Raji (cell line): ENCODE data around the gene ILF3.

Experiments
- POLR2A ChIP-seq: IDR thresholded peaks from 2 replicates; pipeline ENCODE4 v1.6.1; 2011; ENCODE audit warnings: low read depth, low read length, control low read depth; ENCODE audit not compliant: insufficient read depth

The ILF3 gene

GRCh38 chr19:10653732-10654609 is at the start of gene ILF3:
ILF3 (plus strand) TSS chr19:10654346; CDS start chr19:10670606, 16,260 bp downstream.
- peak; percentile 96 for TF ChIP-seq POLR2A

GRCh38 chr19:10604460-10604980 is 49.6 kb upstream of the ILF3 start:
- TF ChIP-seq POLR2A, result peak; percentile 70

GRCh38 chr19:10611907-10612306 is 42.2 kb upstream of the ILF3 start:
- TF ChIP-seq POLR2A, result no peak

GRCh38 chr19:10612499-10613119 is 41.5 kb upstream of the ILF3 start:
- TF ChIP-seq POLR2A, result no peak

- TF ChIP-seq POLR2A, result no peak
Observed at GRCh38 chr19:10615429-10616023, 38.6 kb upstream of the ILF3 start.

- TF ChIP-seq POLR2A, result no peak
Observed at GRCh38 chr19:10617409-10618121, 36.6 kb upstream of the ILF3 start.

GRCh38 chr19:10618846-10619245 is 35.3 kb upstream of the ILF3 start:
- TF ChIP-seq POLR2A, result no peak

- TF ChIP-seq POLR2A, result no peak
Observed at GRCh38 chr19:10620786-10621185, 33.4 kb upstream of the ILF3 start.

GRCh38 chr19:10621966-10622365 is 32.2 kb upstream of the ILF3 start:
- no peak for TF ChIP-seq POLR2A

- TF ChIP-seq POLR2A, result no peak
Observed at GRCh38 chr19:10624585-10624984, 29.6 kb upstream of the ILF3 start.

GRCh38 chr19:10625003-10625761 is 29.0 kb upstream of the ILF3 start, which contains the start of gene SLC44A2:
SLC44A2 (plus strand) TSS chr19:10625553; CDS start chr19:10625634, 81 bp downstream.
- no peak for TF ChIP-seq POLR2A

GRCh38 chr19:10625762-10626138 is 28.4 kb upstream of the ILF3 start:
- TF ChIP-seq POLR2A, result no peak

- TF ChIP-seq POLR2A, result no peak
Observed at GRCh38 chr19:10631874-10632273, 22.3 kb upstream of the ILF3 start.

GRCh38 chr19:10634430-10634829 is 19.7 kb upstream of the ILF3 start:
- TF ChIP-seq POLR2A, result no peak
